ENCODE data around the gene GLDN. TPM values are rescaled to one million over a fixed set of nuclear protein-coding genes. Genes with fewer than 3 reads are reported as not detected.

Gene GLDN
- total and polyA plus RNA-seq, 2 experiments from 2014 or later = 0.32 to 1.2 TPM

- no peaks in the 10 kb centered on the region; the same call in 1 of the 2 replicates for H3K4me1 ChIP-seq (ENCODE audit: insufficient read depth)
- Mint-ChIP-seq H3K36me3 (ENCODE audit: low read depth) (no peaks in the 10 kb centered on the region), H3K4me1 (peaks cover 3% of the 10 kb centered on the region; the same call in 1 of the 3 replicates), H3K27me3 (ENCODE audit: insufficient read depth, low read depth, poor library complexity) (peaks cover 1% of the 10 kb centered on the region), H3K4me3 (no peak overlapping the region), H3K9me3 (no peaks in the 10 kb centered on the region), H3K27ac (no peak overlapping the region)
- no peaks in the 10 kb centered on the region; the same call in 1 of the 2 replicates for H3K9me2 ChIP-seq (ENCODE audit: insufficient read depth)
- no peaks in the 10 kb centered on the region for H3K36me3 ChIP-seq (ENCODE audit: insufficient read depth)
- no peak overlapping the region for H3K27ac ChIP-seq (ENCODE audit: low read depth)
- ATAC-seq = no peak
- H3K79me2 ChIP-seq (replicated peaks; ENCODE audit: insufficient read depth) = no peaks in the 10 kb centered on the region
- H3F3A ChIP-seq (replicated peaks; ENCODE audit: low read depth) = no peaks in the 10 kb centered on the region
- H4K20me1 ChIP-seq (replicated peaks; ENCODE audit: insufficient read depth) = no peaks in the 10 kb centered on the region
- no peak for DNase-seq (ENCODE audit: low spot score)
- no peak for TF ChIP-seq REST (IDR thresholded peaks at IDR 0.05; ENCODE audit: unreplicated experiment)
- TF ChIP-seq ETS1 (IDR thresholded peaks at IDR 0.05) = no peak
- no peak for TF ChIP-seq NANOG (IDR thresholded peaks at IDR 0.05; ENCODE audit: borderline replicate concordance)
- TF ChIP-seq STAT1 (IDR thresholded peaks at IDR 0.05; ENCODE audit: unreplicated experiment) = no peak
- no peak for TF ChIP-seq POLR2AphosphoS5 (IDR thresholded peaks at IDR 0.05; ENCODE audit: low read depth)
- TF ChIP-seq CREB1 (CRISPR knock-in tag; IDR thresholded peaks at IDR 0.05; ENCODE audit: low read depth) = no peak
- no peak overlapping the region for H2AFZ ChIP-seq
- H3K27me3 ChIP-seq (ENCODE audit: insufficient read depth) = peaks cover 8% of the 10 kb centered on the region
- no peak overlapping the region for H3K4me3 ChIP-seq
- H3K4me2 ChIP-seq = no peak overlapping the region
Observed at GRCh38 chr15:51348688-51349087, 7.2 kb downstream of the GLDN start.

GRCh38 chr15:51349156-51349844, 7.8 kb downstream of the GLDN start:
- Histone ChIP-seq H3K9me2 (ENCODE audit: insufficient read depth) (no peaks in the 10 kb centered on the region; the same call in 1 of the 2 replicates), H4K20me1 (replicated peaks; ENCODE audit: insufficient read depth) (no peaks in the 10 kb centered on the region), H3K4me2 (no peak overlapping the region), H3K4me3 (no peak overlapping the region), H3K4me1 (ENCODE audit: insufficient read depth) (no peaks in the 10 kb centered on the region; the same call in 1 of the 2 replicates), H3K27me3 (ENCODE audit: insufficient read depth) (peaks cover 2% of the 10 kb centered on the region), H2AFZ (no peak overlapping the region), H3F3A (replicated peaks; ENCODE audit: low read depth) (no peaks in the 10 kb centered on the region), H3K27ac (ENCODE audit: low read depth) (no peak overlapping the region), H3K36me3 (ENCODE audit: insufficient read depth) (no peaks in the 10 kb centered on the region), H3K79me2 (replicated peaks; ENCODE audit: insufficient read depth) (no peaks in the 10 kb centered on the region)
- Mint-ChIP-seq H3K27ac (no peak overlapping the region), H3K4me3 (no peak overlapping the region), H3K4me1 (peaks cover 4% of the 10 kb centered on the region; the same call in 1 of the 3 replicates), H3K27me3 (ENCODE audit: insufficient read depth, low read depth, poor library complexity) (peaks cover 1% of the 10 kb centered on the region), H3K36me3 (ENCODE audit: low read depth) (no peaks in the 10 kb centered on the region), H3K9me3 (no peaks in the 10 kb centered on the region)
- ATAC-seq (no peak), DNase-seq (ENCODE audit: low spot score) (no peak)
- TF ChIP-seq ETS1 (IDR thresholded peaks at IDR 0.05) (no peak), CREB1 (CRISPR knock-in tag; IDR thresholded peaks at IDR 0.05; ENCODE audit: low read depth) (no peak), JUNB (IDR thresholded peaks at IDR 0.05; ENCODE audit: unreplicated experiment) (no peak)

Data from GM23338 (cell line).